ENCODE results near the gene MXRA8.

MXRA8 gene

GRCh38 chr1:1348420-1349255 is 9.7 kb downstream of the MXRA8 start:
- no peak for DNase-seq (ENCODE audit: low read depth)

- DNase-seq (ENCODE audit: low read depth): no peak
These were observed 10.5 kb downstream of the MXRA8 start for GRCh38 chr1:1347663-1348419.

GRCh38 chr1:1347026-1347595 is 11.2 kb downstream of the MXRA8 start:
- DNase-seq (ENCODE audit: low read depth): no peak

GRCh38 chr1:1346501-1346890 is 11.9 kb downstream of the MXRA8 start:
- DNase-seq (ENCODE audit: low read depth): no peak

GRCh38 chr1:1345860-1346500 is 12.4 kb downstream of the MXRA8 start:
- DNase-seq (ENCODE audit: low read depth): no peak

GRCh38 chr1:1345384-1345783 is 13.0 kb downstream of the MXRA8 start:
- DNase-seq (ENCODE audit: low read depth): no peak

GRCh38 chr1:1344655-1345361 is 13.5 kb downstream of the MXRA8 start:
- DNase-seq (ENCODE audit: low read depth): no peak

- no peak for DNase-seq (ENCODE audit: low read depth)
These were observed 14.4 kb downstream of the MXRA8 start for GRCh38 chr1:1343811-1344421.

GRCh38 chr1:1342584-1343115 is 15.7 kb downstream of the MXRA8 start:
- no peak for DNase-seq (ENCODE audit: low read depth)

GRCh38 chr1:1342061-1342562 is 16.2 kb downstream of the MXRA8 start:
- DNase-seq (ENCODE audit: low read depth): no peak

GRCh38 chr1:1341549-1342021 is 16.8 kb downstream of the MXRA8 start:
- no peak for DNase-seq (ENCODE audit: low read depth)

- DNase-seq (ENCODE audit: low read depth): no peak
These were observed 17.4 kb downstream of the MXRA8 start for GRCh38 chr1:1340791-1341548.

GRCh38 chr1:1340185-1340584 is 18.2 kb downstream of the MXRA8 start:
- DNase-seq (ENCODE audit: low read depth): no peak

GRCh38 chr1:1338278-1338677 is 20.1 kb downstream of the MXRA8 start:
- DNase-seq (ENCODE audit: low read depth): no peak

- no peak for DNase-seq (ENCODE audit: low read depth)
These were observed 20.6 kb downstream of the MXRA8 start for GRCh38 chr1:1337793-1338147.

- DNase-seq (ENCODE audit: low read depth): no peak
These were observed 21.2 kb downstream of the MXRA8 start for GRCh38 chr1:1336931-1337792.

GRCh38 chr1:1336446-1336845 is 21.9 kb downstream of the MXRA8 start:
- no peak for DNase-seq (ENCODE audit: low read depth)

- DNase-seq (ENCODE audit: low read depth): no peak
These were observed 22.5 kb downstream of the MXRA8 start for GRCh38 chr1:1335792-1336248.

GRCh38 chr1:1335283-1335682 is 23.1 kb downstream of the MXRA8 start:
- DNase-seq (ENCODE audit: low read depth): no peak
